SK-N-SH (cell line): ENCODE data around the gene GRAMD1B. TPM values are rescaled to one million over a fixed set of nuclear protein-coding genes. Genes with fewer than 3 reads are reported as not detected.
A peak's percentile ranks its signal among the peaks of the same experiment; 100 is the strongest.

ENCODE experiments used
- CTCF ChIA-PET: fragments of 300-600, 350-600 bp; formaldehyde crosslinking; extraction: SDS; loops from one replicate; lab custom pipeline; 2021; lab: Yijun Ruan, JAX
- POLR2A ChIA-PET: fragments of 350-600 bp; sonication (Branson Sonifier 250); formaldehyde crosslinking; extraction: SDS; loops from one replicate; lab custom pipeline; 2020; ENCODE audit warnings: antibody characterized with exemption, inconsistent platforms; lab: Yijun Ruan, JAX
- DNase-seq: peaks from one replicate; pipeline ENCODE4 v3.0.0; 2012
- H2AFZ ChIP-seq: fragments of 200-600 bp; sonication (generic); 2 replicates; pipeline ENCODE4 v1.8.1; 2016; ENCODE audit warnings: antibody characterized with exemption, mild to moderate bottlenecking, low read depth
- H3F3A ChIP-seq: fragments of 200-600 bp; sonication (generic); replicated peaks from 2 replicates; pipeline ENCODE3; 2016; ENCODE audit warnings: antibody characterized with exemption, mild to moderate bottlenecking; ENCODE audit not compliant: insufficient read depth
- H3K27ac ChIP-seq, 2 experiments: fragments of 200-500 bp in 1 of 2; fragments of 200-600 bp in 1 of 2; sonication (Bioruptor generic) in 1 of 2; sonication (generic), shearing (Covaris generic) in 1 of 2; 2 replicates each; pipeline versions ENCODE4 v1.5.1 to v1.6.1; 2014 to 2016; ENCODE audit warnings: low read depth in 2 of 2, inconsistent platforms in 1 of 2, low read length in 1 of 2, mild to moderate bottlenecking in 1 of 2, mixed read lengths in 1 of 2
- H3K27me3 ChIP-seq: fragments of 200-600 bp; sonication (generic), shearing (Covaris generic); 2 replicates; pipeline ENCODE4 v1.6.1; 2016; ENCODE audit warnings: mixed run types; ENCODE audit not compliant: insufficient read depth
- H3K36me3 ChIP-seq, 2 experiments: fragments of 200-500 bp in 1 of 2; fragments of 200-600 bp in 1 of 2; sonication (Bioruptor generic) in 1 of 2; sonication (generic) in 1 of 2; replicated peaks in 1 of 2; 2 replicates each; pipeline versions ENCODE3 to v1.5.1; 2014 to 2016; ENCODE audit warnings: low read length in 1 of 2, mild to moderate bottlenecking in 1 of 2; ENCODE audit not compliant: insufficient read depth in 2 of 2, control insufficient read depth in 1 of 2
- H3K4me1 ChIP-seq, 2 experiments: fragments of 200-500 bp in 1 of 2; fragments of 200-600 bp in 1 of 2; sonication (Bioruptor generic) in 1 of 2; sonication (generic), shearing (Covaris generic) in 1 of 2; 2 replicates each; pipeline versions ENCODE4 v1.5.1 to v1.6.1; 2014 to 2016; ENCODE audit warnings: low read depth in 1 of 2, low read length in 1 of 2, mixed run types in 1 of 2; ENCODE audit not compliant: insufficient read depth in 2 of 2, control insufficient read depth in 1 of 2
- H3K4me2 ChIP-seq: fragments of 200-600 bp; sonication (generic), shearing (Covaris generic); 2 replicates; pipeline ENCODE4 v1.6.1; 2017; ENCODE audit warnings: mixed run types
- H3K4me3 ChIP-seq, 2 experiments: fragments of 200-500 bp in 1 of 2; fragments of 200-600 bp in 1 of 2; sonication (Bioruptor generic) in 1 of 2; sonication (generic), shearing (Covaris generic) in 1 of 2; 2 replicates each; pipeline versions ENCODE4 v1.5.1 to v1.8.1; 2014 to 2016; ENCODE audit warnings: low read depth in 2 of 2, inconsistent platforms in 1 of 2, low read length in 1 of 2, mild to moderate bottlenecking in 1 of 2, mixed read lengths in 1 of 2, moderate library complexity in 1 of 2
- H3K79me2 ChIP-seq: fragments of 200-600 bp; sonication (generic); 2 replicates; pipeline ENCODE4 v1.8.1; 2017; ENCODE audit warnings: mild to moderate bottlenecking; ENCODE audit not compliant: insufficient read depth
- H3K9ac ChIP-seq: fragments of 200-600 bp; sonication (generic); 2 replicates; pipeline ENCODE4 v1.6.1; 2017; ENCODE audit warnings: mixed run types
- H3K9me2 ChIP-seq: fragments of 200-600 bp; sonication (generic); 2 replicates; pipeline ENCODE4 v1.6.1; 2017; ENCODE audit warnings: mixed run types
- H3K9me3 ChIP-seq: fragments of 200-600 bp; sonication (generic); 2 replicates; pipeline ENCODE4 v1.6.1; 2017; ENCODE audit warnings: mixed run types, mild to moderate bottlenecking, moderate library complexity
- H4K20me1 ChIP-seq: fragments of 200-600 bp; sonication (generic); 2 replicates; pipeline ENCODE4 v1.6.1; 2017; ENCODE audit warnings: mild to moderate bottlenecking, mixed run types; ENCODE audit not compliant: insufficient read depth
- CHD2 ChIP-seq: fragments of 150-350 bp; IDR thresholded peaks from 2 replicates; pipeline ENCODE4 v1.6.1; 2018; ENCODE audit warnings: low read length; ENCODE audit not compliant: partially characterized antibody
- ELF1 ChIP-seq: IDR thresholded peaks from 2 replicates; pipeline ENCODE4 v1.4.0; 2012
- FOXM1 ChIP-seq: IDR thresholded peaks from 2 replicates; pipeline ENCODE4 v1.4.0; 2012; ENCODE audit warnings: low read depth, mild to moderate bottlenecking
- GATA2 ChIP-seq: sonication (generic); formaldehyde crosslinking; IDR thresholded peaks from 2 replicates; pipeline ENCODE4 v1.5.0; 2020; ENCODE audit warnings: mild to moderate bottlenecking, missing genetic modification reagents
- PBX3 ChIP-seq: IDR thresholded peaks from 2 replicates; pipeline ENCODE4; 2012
- POLR2AphosphoS5 ChIP-seq: IDR thresholded peaks from 2 replicates; pipeline ENCODE4 v1.6.1; 2012; ENCODE audit warnings: low read depth, low read length
- RAD21 ChIP-seq: IDR thresholded peaks from 2 replicates; pipeline ENCODE4 v1.6.1; 2012; ENCODE audit warnings: mild to moderate bottlenecking, low read length
- SMC3 ChIP-seq: IDR thresholded peaks from 2 replicates; pipeline ENCODE4 v1.6.1; 2012; ENCODE audit warnings: low read depth, low read length, improper control_type of control experiment
- TAF1 ChIP-seq: IDR thresholded peaks from 2 replicates; pipeline ENCODE4 v1.6.1; 2012; ENCODE audit warnings: low read depth, mild to moderate bottlenecking, low read length, moderate library complexity, borderline replicate concordance
- TEAD4 ChIP-seq: IDR thresholded peaks from 2 replicates; pipeline ENCODE4 v1.4.0; 2012; ENCODE audit warnings: mild to moderate bottlenecking, borderline replicate concordance; ENCODE audit not compliant: insufficient read depth
- WGBS: methylation state at CpG from one replicate; pipeline ENCODE4 v1.1.6; 2017; ENCODE audit warnings: low lambda C conversion rate; 5-methylcytosine and 5-hydroxymethylcytosine counted together
- polyA plus RNA-seq, 3 experiments: library from polyadenylated mRNA; depleted of rRNA; stranded (reverse); fragments of >200 nt; gene quantifications; 2 replicates each; pipeline ENCODE4 v1.2.3, GENCODE V29; 2012

Gene GRAMD1B
- polyA plus RNA-seq, 1 of the 3 experiments (the other 2 are of a cell fraction) = 14.5 TPM

GRCh38 chr11:123518496-123519054 is 88.5 kb downstream of the GRAMD1B start:
- TF ChIP-seq ELF1 (no peak), POLR2AphosphoS5 (no peak), FOXM1 (no peak), RAD21 (no peak), TAF1 (no peak), GATA2 (CRISPR knock-in tag) (no peak), SMC3 (no peak), TEAD4 (no peak), CHD2 (no peak)
- ChIA-PET POLR2A (interaction anchor here (1.8 kb wide), 1 partner anchor 42 kb away, joined by 6 read pairs; no protein-coding TSS in a partner anchor), CTCF (interaction anchor here (0.9 to 8.7 kb wide), 4 partner anchors 8 to 62 kb away, joined by 3 to 62 read pairs (median 42); no protein-coding TSS in a partner anchor)
- DNase-seq = no peak
- Histone ChIP-seq H3K9ac (no peak overlapping the region), H3K4me1 (peaks cover 0 to 16% of the 10 kb centered on the region in 2 experiments; a peak in 1 of 4 replicates), H2AFZ (no peak overlapping the region), H3K9me3 (0 out of 2 replicates have a peak, but pooled peaks cover 4% of the 10 kb centered on the region), H3K4me2 (no peak overlapping the region), H3K9me2 (no peaks in the 10 kb centered on the region), H3K27me3 (no peaks in the 10 kb centered on the region), H4K20me1 (no peaks in the 10 kb centered on the region), H3K36me3 (no peaks in the 10 kb centered on the region), H3K27ac (no peak overlapping the region; a peak in 1 of 4 replicates), H3F3A (no peaks in the 10 kb centered on the region), H3K4me3 (no peak overlapping the region), H3K79me2 (peaks cover 18% of the 10 kb centered on the region; the same call in 1 of the 2 replicates)
- 75% methylated on average over 9 of the region's 9 CpGs for WGBS

GRCh38 chr11:123519055-123519796 is 89.2 kb downstream of the GRAMD1B start:
- Histone ChIP-seq H2AFZ (no peak overlapping the region), H3K4me2 (no peak overlapping the region), H3K4me1 (peaks cover 0 to 16% of the 10 kb centered on the region in 2 experiments; a peak in 1 of 4 replicates), H3K27me3 (no peaks in the 10 kb centered on the region), H3K36me3 (no peaks in the 10 kb centered on the region), H3K9me2 (no peaks in the 10 kb centered on the region), H3F3A (no peaks in the 10 kb centered on the region), H3K79me2 (peaks cover 18% of the 10 kb centered on the region; the same call in 1 of the 2 replicates), H3K9ac (no peak overlapping the region), H3K4me3 (no peak overlapping the region), H3K9me3 (0 out of 2 replicates have a peak, but pooled peaks cover 4% of the 10 kb centered on the region), H4K20me1 (no peaks in the 10 kb centered on the region), H3K27ac (peak overlapping the region in 1 of 2 experiments; percentile 11; a peak in 1 of 4 replicates)
- WGBS = 84% methylated on average over 10 of the region's 11 CpGs
- DNase-seq = peak; percentile 55
- CTCF ChIA-PET = interaction anchor here (1.3 to 8.7 kb wide), 4 partner anchors 8 to 62 kb away, joined by 7 to 62 read pairs (median 42); no protein-coding TSS in a partner anchor
- POLR2A ChIA-PET = interaction anchor here (0.9 to 1.8 kb wide), 2 partner anchors 10 to 41 kb away, joined by 3 to 6 read pairs; no protein-coding TSS in a partner anchor
- no peak for TF ChIP-seq GATA2 (CRISPR knock-in tag)
- peak; percentile 44 for TF ChIP-seq PBX3
